IMR-90 (cell line): ENCODE measurements around the gene TMEM8B.

ENCODE experiments used
- BHLHE40 ChIP-seq: fragments of 150-350 bp; IDR thresholded peaks from 2 replicates; pipeline ENCODE4 v1.6.1; 2016; ENCODE audit warnings: mild to moderate bottlenecking, low read depth, low read length
- CEBPB ChIP-seq: IDR thresholded peaks from 2 replicates; pipeline ENCODE4 v1.6.1; 2012; ENCODE audit warnings: low read depth, low read length, improper control_type of control experiment
- CHD1 ChIP-seq: IDR thresholded peaks from 2 replicates; pipeline ENCODE4 v1.6.1; 2012; ENCODE audit warnings: low read depth, low read length, improper control_type of control experiment
- ELK1 ChIP-seq: fragments of 150-350 bp; IDR thresholded peaks from 2 replicates; pipeline ENCODE4 v1.6.1; 2016; ENCODE audit warnings: low read depth, mild to moderate bottlenecking, low read length, moderate library complexity, borderline replicate concordance
- FOS ChIP-seq: fragments of 150-350 bp; IDR thresholded peaks from 2 replicates; pipeline ENCODE4 v1.6.1; 2016; ENCODE audit warnings: low read depth, low read length
- MXI1 ChIP-seq: IDR thresholded peaks from 2 replicates; pipeline ENCODE4 v1.6.1; 2012; ENCODE audit warnings: low read depth, mild to moderate bottlenecking, low read length, moderate library complexity, borderline replicate concordance
- POLR2A ChIP-seq: IDR thresholded peaks from 2 replicates; pipeline ENCODE4 v1.6.1; 2012; ENCODE audit warnings: mild to moderate bottlenecking, low read depth, low read length
- RAD21 ChIP-seq: IDR thresholded peaks from 2 replicates; pipeline ENCODE4 v1.6.1; 2012; ENCODE audit warnings: low read length, improper control_type of control experiment
- RFX5 ChIP-seq: IDR thresholded peaks from 2 replicates; pipeline ENCODE4 v1.8.0; 2012; ENCODE audit warnings: low read depth, mild to moderate bottlenecking, low read length, moderate library complexity
- SMC3 ChIP-seq: fragments of 150-350 bp; IDR thresholded peaks from 2 replicates; pipeline ENCODE4 v1.6.1; 2016; ENCODE audit warnings: low read depth, mild to moderate bottlenecking, antibody characterized with exemption, low read length, moderate library complexity
- TF ChIP-seq, protein P1 (sequence below): conservative IDR thresholded peaks from 2 replicates; pipeline ENCODE4 v1.5.1; 2012; ENCODE audit warnings: mild to moderate bottlenecking, low read depth, low read length, improper control_type of control experiment
- TF ChIP-seq, protein P2 (sequence below): fragments of 150-350 bp; IDR thresholded peaks from 2 replicates; pipeline ENCODE4 v1.6.1; 2017; ENCODE audit warnings: mild to moderate bottlenecking, antibody characterized with exemption, low read length, low read depth

- TF ChIP-seq, protein P1, sequence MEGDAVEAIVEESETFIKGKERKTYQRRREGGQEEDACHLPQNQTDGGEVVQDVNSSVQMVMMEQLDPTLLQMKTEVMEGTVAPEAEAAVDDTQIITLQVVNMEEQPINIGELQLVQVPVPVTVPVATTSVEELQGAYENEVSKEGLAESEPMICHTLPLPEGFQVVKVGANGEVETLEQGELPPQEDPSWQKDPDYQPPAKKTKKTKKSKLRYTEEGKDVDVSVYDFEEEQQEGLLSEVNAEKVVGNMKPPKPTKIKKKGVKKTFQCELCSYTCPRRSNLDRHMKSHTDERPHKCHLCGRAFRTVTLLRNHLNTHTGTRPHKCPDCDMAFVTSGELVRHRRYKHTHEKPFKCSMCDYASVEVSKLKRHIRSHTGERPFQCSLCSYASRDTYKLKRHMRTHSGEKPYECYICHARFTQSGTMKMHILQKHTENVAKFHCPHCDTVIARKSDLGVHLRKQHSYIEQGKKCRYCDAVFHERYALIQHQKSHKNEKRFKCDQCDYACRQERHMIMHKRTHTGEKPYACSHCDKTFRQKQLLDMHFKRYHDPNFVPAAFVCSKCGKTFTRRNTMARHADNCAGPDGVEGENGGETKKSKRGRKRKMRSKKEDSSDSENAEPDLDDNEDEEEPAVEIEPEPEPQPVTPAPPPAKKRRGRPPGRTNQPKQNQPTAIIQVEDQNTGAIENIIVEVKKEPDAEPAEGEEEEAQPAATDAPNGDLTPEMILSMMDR: no peak
- no peak for TF ChIP-seq CHD1
- TF ChIP-seq CEBPB: no peak
- no peak for TF ChIP-seq POLR2A
- TF ChIP-seq MXI1: no peak
- TF ChIP-seq ELK1: no peak
- no peak for TF ChIP-seq BHLHE40
- no peak for TF ChIP-seq RAD21
- TF ChIP-seq SMC3: no peak
- no peak for TF ChIP-seq RFX5
- TF ChIP-seq, protein P2, sequence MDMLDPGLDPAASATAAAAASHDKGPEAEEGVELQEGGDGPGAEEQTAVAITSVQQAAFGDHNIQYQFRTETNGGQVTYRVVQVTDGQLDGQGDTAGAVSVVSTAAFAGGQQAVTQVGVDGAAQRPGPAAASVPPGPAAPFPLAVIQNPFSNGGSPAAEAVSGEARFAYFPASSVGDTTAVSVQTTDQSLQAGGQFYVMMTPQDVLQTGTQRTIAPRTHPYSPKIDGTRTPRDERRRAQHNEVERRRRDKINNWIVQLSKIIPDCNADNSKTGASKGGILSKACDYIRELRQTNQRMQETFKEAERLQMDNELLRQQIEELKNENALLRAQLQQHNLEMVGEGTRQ: no peak
- no peak for TF ChIP-seq FOS
Observed at GRCh38 chr9:35896570-35896969, 67.5 kb downstream of the TMEM8B start.
